ENCODE data around the gene PTPRN. TPM values are rescaled to one million over a fixed set of nuclear protein-coding genes. Genes with fewer than 3 reads are reported as not detected.

Gene PTPRN
- total and polyA plus RNA-seq, 9 of the 15 experiments (the other 6 are each of a cell fraction or from before 2014, with no cell fraction given), result 0.15 to 2.4 (median 0.43) TPM; not detected in 1

- TF ChIP-seq, protein P1, sequence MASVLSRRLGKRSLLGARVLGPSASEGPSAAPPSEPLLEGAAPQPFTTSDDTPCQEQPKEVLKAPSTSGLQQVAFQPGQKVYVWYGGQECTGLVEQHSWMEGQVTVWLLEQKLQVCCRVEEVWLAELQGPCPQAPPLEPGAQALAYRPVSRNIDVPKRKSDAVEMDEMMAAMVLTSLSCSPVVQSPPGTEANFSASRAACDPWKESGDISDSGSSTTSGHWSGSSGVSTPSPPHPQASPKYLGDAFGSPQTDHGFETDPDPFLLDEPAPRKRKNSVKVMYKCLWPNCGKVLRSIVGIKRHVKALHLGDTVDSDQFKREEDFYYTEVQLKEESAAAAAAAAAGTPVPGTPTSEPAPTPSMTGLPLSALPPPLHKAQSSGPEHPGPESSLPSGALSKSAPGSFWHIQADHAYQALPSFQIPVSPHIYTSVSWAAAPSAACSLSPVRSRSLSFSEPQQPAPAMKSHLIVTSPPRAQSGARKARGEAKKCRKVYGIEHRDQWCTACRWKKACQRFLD (CRISPR knock-in tag; IDR thresholded peaks at IDR 0.05), result no peak
- TF ChIP-seq POLR2B (IDR thresholded peaks at IDR 0.05; ENCODE audit: low read depth, partially characterized antibody), result peak; percentile 71
- no peak for TF ChIP-seq ADNP (tag; IDR thresholded peaks at IDR 0.05)
- no peak for TF ChIP-seq ZBTB12 (CRISPR knock-in tag; IDR thresholded peaks at IDR 0.05)
- no peak for TF ChIP-seq RFX5 (IDR thresholded peaks at IDR 0.05; ENCODE audit: low read depth, low read length)
- TF ChIP-seq TAF15 (IDR thresholded peaks at IDR 0.05; ENCODE audit: low read depth, low read length), result no peak
- no peak for TF ChIP-seq ZBTB40 (IDR thresholded peaks at IDR 0.05)
- no peak for TF ChIP-seq ZBTB40 (CRISPR knock-in tag; IDR thresholded peaks at IDR 0.05)
- TF ChIP-seq, protein P2, sequence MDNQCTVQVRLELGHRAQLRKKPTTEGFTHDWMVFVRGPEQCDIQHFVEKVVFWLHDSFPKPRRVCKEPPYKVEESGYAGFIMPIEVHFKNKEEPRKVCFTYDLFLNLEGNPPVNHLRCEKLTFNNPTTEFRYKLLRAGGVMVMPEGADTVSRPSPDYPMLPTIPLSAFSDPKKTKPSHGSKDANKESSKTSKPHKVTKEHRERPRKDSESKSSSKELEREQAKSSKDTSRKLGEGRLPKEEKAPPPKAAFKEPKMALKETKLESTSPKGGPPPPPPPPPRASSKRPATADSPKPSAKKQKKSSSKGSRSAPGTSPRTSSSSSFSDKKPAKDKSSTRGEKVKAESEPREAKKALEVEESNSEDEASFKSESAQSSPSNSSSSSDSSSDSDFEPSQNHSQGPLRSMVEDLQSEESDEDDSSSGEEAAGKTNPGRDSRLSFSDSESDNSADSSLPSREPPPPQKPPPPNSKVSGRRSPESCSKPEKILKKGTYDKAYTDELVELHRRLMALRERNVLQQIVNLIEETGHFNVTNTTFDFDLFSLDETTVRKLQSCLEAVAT (IDR thresholded peaks at IDR 0.05), result no peak
- TF ChIP-seq BRF1 (IDR thresholded peaks at IDR 0.05; ENCODE audit: borderline replicate concordance, extremely low read depth, insufficient read length), result no peak
- TF ChIP-seq SP2 (IDR thresholded peaks at IDR 0.05; ENCODE audit: extremely low read depth, low read depth, low read length, poor library complexity, severe bottlenecking), result no peak
- no peak for TF ChIP-seq KLF10 (CRISPR knock-in tag; IDR thresholded peaks at IDR 0.05)
- no peak for TF ChIP-seq EHMT2 (IDR thresholded peaks at IDR 0.05)
- TF ChIP-seq NONO (IDR thresholded peaks at IDR 0.05; ENCODE audit: low read depth in 2 of 2, low read length in 1 of 2), result 0 out of 4 replicates have a peak, but pooled peaks of 1 of the 2 experiments have one; percentile 31
Measured at GRCh38 chr2:219253753-219254589, 55.2 kb downstream of the PTPRN start, which contains the start of gene TUBA4A (continued).
